ENCODE results near the gene NDUFAF2.
"Not testable (repeated sequence)": the region's sequence is repeated elsewhere in the genome, so short reads cannot be mapped to it uniquely, and the experiment has no call there.

The NDUFAF2 gene

DNA sequence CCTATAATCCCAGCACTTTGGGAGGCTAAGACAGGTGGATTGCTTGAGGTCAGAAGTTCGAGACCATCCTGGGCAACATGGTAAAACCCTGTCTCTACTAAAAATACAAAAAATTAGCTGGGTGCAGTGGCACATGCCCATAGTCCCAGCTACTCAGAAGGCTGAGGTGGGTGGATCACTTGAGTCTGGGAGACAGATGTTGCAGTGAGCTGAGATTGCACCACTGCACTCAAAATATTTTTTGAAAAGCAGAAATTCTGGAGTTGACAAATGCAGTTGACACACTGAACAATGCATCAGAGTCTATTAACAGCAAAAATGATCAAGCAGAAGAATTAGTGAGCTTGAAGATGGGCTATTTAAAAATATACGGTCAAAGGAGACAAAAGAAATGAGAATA lies 35.5 kb downstream of the NDUFAF2 start:
- POLR2A ChIA-PET: no interaction called here

DNA sequence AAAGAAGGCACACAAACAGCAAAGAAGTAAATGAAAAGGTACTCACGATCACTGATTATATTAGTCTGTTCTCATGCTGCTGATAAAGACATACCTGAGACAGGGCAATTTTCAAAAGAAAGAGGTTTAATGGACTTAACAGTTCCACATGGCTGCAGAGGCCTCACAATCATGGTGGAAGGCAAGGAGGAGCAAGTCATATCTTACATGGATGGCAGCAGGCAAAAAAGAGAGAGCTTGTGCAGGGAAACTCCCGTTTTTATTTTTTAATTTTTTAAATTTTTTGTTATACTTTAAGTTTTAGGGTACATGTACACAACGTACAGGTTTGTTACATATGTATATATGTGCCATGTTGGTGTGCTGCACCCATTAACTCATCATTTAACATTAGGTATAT lies 37.1 kb downstream of the NDUFAF2 start:
- CTCF ChIA-PET: not testable (repeated sequence)

More for the DNA sequence above, 35.5 kb downstream of the NDUFAF2 start:
- CTCF ChIA-PET: interaction anchor here (1.1 kb wide), 1 partner anchor 13 kb away, joined by 3 read pairs; no protein-coding TSS in a partner anchor
- TF ChIP-seq, protein P1, sequence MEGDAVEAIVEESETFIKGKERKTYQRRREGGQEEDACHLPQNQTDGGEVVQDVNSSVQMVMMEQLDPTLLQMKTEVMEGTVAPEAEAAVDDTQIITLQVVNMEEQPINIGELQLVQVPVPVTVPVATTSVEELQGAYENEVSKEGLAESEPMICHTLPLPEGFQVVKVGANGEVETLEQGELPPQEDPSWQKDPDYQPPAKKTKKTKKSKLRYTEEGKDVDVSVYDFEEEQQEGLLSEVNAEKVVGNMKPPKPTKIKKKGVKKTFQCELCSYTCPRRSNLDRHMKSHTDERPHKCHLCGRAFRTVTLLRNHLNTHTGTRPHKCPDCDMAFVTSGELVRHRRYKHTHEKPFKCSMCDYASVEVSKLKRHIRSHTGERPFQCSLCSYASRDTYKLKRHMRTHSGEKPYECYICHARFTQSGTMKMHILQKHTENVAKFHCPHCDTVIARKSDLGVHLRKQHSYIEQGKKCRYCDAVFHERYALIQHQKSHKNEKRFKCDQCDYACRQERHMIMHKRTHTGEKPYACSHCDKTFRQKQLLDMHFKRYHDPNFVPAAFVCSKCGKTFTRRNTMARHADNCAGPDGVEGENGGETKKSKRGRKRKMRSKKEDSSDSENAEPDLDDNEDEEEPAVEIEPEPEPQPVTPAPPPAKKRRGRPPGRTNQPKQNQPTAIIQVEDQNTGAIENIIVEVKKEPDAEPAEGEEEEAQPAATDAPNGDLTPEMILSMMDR (IDR thresholded peaks at IDR 0.05; ENCODE audit: control extremely low read depth, extremely low read depth, low read depth, missing control alignments): no peak
- no peak for DNase-seq (ENCODE audit: extremely low spot score)

DNA sequence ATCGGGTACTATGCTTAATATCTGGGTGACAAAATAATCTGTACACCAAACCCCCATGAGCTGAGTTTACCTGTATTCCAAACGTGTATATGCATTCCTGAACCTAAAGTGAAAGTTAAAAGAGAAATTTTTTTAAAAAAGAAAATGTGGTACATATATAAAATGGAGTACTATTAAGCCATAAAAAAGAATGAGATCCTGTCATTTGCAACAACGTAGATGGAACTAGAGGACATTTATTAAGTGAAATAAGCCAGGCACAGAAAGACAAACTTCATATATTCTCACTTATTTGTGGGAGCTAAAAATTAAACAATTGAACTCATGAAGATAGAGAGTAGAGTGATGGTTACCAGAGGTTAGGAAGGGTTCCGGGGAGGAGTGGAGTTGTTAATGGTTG lies 44.8 kb downstream of the NDUFAF2 start:
- DNase-seq (ENCODE audit: extremely low spot score): no peak
- POLR2A ChIA-PET: no interaction called here
- CTCF ChIA-PET: interaction anchor here (1.4 to 1.5 kb wide), 2 partner anchors 14 to 43 kb away, joined by 3 read pairs; no protein-coding TSS in a partner anchor
- TF ChIP-seq, protein P1 (IDR thresholded peaks at IDR 0.05; ENCODE audit: control extremely low read depth, extremely low read depth, low read depth, missing control alignments): no peak

More for the DNA sequence above, 37.1 kb downstream of the NDUFAF2 start:
- POLR2A ChIA-PET; DNase-seq (ENCODE audit: extremely low spot score): not testable (repeated sequence)

DNA sequence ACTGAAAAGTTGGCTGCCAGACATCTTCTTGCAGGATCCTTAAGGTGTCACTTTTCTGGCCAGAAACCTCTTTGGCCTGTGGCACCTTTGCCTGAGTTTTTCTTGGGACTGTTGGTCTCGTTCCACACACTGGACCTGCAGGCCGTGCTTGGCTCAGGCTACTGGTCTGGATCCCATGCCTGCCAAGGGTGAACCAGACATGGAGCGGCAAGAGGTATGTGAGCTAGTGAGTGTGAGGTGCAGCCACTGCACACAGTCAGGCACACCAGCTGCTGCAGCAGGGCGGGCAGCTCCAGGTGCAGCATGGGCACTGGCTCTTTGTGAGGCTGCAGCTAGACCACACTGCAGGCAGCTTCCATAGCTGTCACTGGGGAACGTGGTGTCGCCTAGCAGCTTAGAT lies 47.9 kb downstream of the NDUFAF2 start:
- TF ChIP-seq, protein P1 (IDR thresholded peaks at IDR 0.05; ENCODE audit: control extremely low read depth, extremely low read depth, low read depth, missing control alignments): no peak
- DNase-seq (ENCODE audit: extremely low spot score): no peak
- CTCF ChIA-PET: interaction anchor here (0.9 to 1.2 kb wide), 4 partner anchors 13 to 85 kb away, joined by 3 read pairs; no protein-coding TSS in a partner anchor
- POLR2A ChIA-PET: no interaction called here

DNA sequence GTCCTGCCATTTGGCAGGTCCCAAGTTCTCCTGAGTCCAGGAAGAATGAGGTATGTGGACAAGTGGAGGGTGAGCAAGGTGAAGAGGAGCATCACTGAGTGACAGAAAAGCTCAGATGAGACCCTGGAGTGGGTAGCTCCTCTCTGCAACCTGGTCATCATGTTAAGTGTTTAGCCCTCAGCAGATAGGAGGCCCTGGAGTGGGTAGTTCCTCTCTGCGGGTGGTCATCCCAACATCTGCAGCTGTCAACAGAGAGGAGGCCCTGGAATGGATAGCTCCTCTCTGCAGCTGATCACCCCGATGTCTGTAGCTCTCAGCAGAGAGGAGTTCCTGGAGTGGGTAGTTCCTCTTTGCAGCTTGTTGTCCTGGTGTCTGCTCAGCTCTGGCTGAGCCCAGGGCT lies 48.4 kb downstream of the NDUFAF2 start:
- no peak for DNase-seq (ENCODE audit: extremely low spot score)
- POLR2A ChIA-PET: no interaction called here
- TF ChIP-seq, protein P1 (IDR thresholded peaks at IDR 0.05; ENCODE audit: control extremely low read depth, extremely low read depth, low read depth, missing control alignments): no peak
- CTCF ChIA-PET: interaction anchor here (1.0 to 1.2 kb wide), 2 partner anchors 13 to 84 kb away, joined by 3 read pairs; no protein-coding TSS in a partner anchor

DNA sequence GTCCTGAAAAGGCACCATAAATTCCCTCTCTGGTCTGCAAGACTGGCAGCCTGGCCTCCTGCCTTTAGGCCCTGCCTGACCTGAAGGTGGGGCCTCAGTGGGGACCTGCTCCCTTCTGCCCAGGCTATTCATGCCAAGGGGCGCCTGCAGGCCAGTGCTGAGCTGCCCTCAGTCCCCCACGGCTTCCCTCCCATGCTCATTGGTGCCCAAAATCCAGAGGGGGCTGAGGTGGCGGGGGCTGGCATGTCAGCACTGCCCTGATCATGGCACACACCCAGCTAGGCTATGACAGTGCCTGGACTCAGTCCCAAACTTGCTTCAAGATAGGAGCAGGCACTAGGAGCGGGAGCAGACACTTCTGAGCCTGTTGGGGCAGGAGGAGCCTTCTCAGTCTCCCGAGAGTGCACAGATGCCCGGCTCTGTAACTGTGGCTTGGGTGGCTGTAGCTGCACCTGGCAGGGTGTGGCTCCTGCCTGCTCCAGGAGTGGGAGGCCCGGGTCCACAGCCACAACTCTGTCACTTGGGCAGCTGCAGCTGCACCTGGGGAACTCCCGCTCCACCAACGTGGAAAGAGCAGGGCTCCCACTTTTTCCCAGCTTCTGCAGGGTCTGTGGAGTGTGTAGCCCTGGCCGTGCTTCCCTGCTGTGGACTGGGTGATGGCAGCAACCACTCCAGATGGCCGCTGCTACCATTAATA lies 49.0 kb downstream of the NDUFAF2 start:
- ChIA-PET POLR2A (no interaction called here), CTCF (interaction anchor here (1.2 kb wide), 1 partner anchor 84 kb away, joined by 3 read pairs; no protein-coding TSS in a partner anchor)
- no peak for DNase-seq (ENCODE audit: extremely low spot score)
- TF ChIP-seq, protein P1 (IDR thresholded peaks at IDR 0.05; ENCODE audit: control extremely low read depth, extremely low read depth, low read depth, missing control alignments): no peak

DNA sequence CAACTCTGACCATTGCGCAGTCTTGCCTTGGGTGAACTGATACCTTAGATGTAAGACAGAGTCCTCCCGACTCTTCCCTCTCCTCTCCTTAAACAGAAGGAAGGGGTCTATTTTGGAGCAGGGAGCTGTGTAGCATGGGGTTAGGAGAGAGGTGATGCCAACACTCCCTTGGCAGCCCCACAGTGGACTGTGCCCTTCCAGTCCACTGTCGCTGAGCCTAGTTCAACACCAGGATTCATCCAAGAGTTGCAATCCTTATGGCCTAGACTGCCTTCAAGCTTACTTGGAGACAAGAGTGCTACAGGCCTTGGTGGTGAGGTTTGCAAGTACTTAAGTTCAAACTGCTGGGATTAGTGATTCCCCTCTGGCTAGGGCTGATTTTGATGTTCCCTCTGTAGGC lies 51.4 kb downstream of the NDUFAF2 start:
- ChIA-PET CTCF (interaction anchor here (0.9 kb wide), 1 partner anchor 14 kb away, joined by 3 read pairs; no protein-coding TSS in a partner anchor), POLR2A (no interaction called here)
- TF ChIP-seq, protein P1 (IDR thresholded peaks at IDR 0.05; ENCODE audit: control extremely low read depth, extremely low read depth, low read depth, missing control alignments): no peak
- DNase-seq (ENCODE audit: extremely low spot score): no peak

Measured in GM10248 (cell line).